Nephron progenitor cell (in vitro differentiated cells): Measurements from ENCODE around the gene COL12A1.

ENCODE experiments used
- DNase-seq: peaks from one replicate; pipeline ENCODE4 v3.0.0; 2021
- H3K27ac Mint-ChIP-seq: 2 replicates; pipeline ENCODE4 v1.8.0; 2021; ENCODE audit warnings: mild to moderate bottlenecking, moderate library complexity, mixed read lengths
- H3K27me3 Mint-ChIP-seq: 2 replicates; pipeline ENCODE4 v1.8.0; 2021; ENCODE audit warnings: mild to moderate bottlenecking, low read depth, mixed read lengths; ENCODE audit not compliant: poor library complexity
- H3K36me3 Mint-ChIP-seq: 2 replicates; pipeline ENCODE4 v1.8.0; 2021; ENCODE audit warnings: low read depth, mixed read lengths
- H3K4me1 Mint-ChIP-seq: 2 replicates; pipeline ENCODE4 v1.8.0; 2021; ENCODE audit warnings: mixed read lengths
- H3K4me3 Mint-ChIP-seq: 2 replicates; pipeline ENCODE4 v1.8.0; 2021; ENCODE audit warnings: mild to moderate bottlenecking, moderate library complexity, mixed read lengths
- H3K9me3 Mint-ChIP-seq: 2 replicates; pipeline ENCODE4 v1.8.0; 2021; ENCODE audit warnings: mild to moderate bottlenecking, moderate library complexity, mixed read lengths
- CTCF ChIP-seq: fragments of 200-600 bp; sonication (generic); IDR thresholded peaks from 2 replicates; pipeline ENCODE4 v1.5.0; 2021; ENCODE audit warnings: antibody characterized with exemption

The COL12A1 gene

GRCh38 chr6:75089151-75089897, 116.5 kb downstream of the COL12A1 start:
- Mint-ChIP-seq H3K36me3 (no peaks in the 10 kb centered on the region), H3K9me3 (no peaks in the 10 kb centered on the region), H3K27ac (no peak overlapping the region), H3K27me3 (peaks cover 26% of the 10 kb centered on the region), H3K4me1 (peaks cover 12% of the 10 kb centered on the region), H3K4me3 (no peak overlapping the region)
- TF ChIP-seq CTCF: no peak
- DNase-seq: no peak

- Mint-ChIP-seq H3K36me3 (no peaks in the 10 kb centered on the region), H3K4me3 (no peak overlapping the region), H3K9me3 (no peaks in the 10 kb centered on the region), H3K4me1 (peaks cover 13% of the 10 kb centered on the region), H3K27ac (no peak overlapping the region), H3K27me3 (peaks cover 35% of the 10 kb centered on the region)
- no peak for DNase-seq
- TF ChIP-seq CTCF: no peak
Measured at GRCh38 chr6:75085931-75086635, 119.8 kb downstream of the COL12A1 start.

GRCh38 chr6:75084872-75085381, 120.9 kb downstream of the COL12A1 start:
- no peak overlapping the region for H3K27ac Mint-ChIP-seq

GRCh38 chr6:75084018-75084417, 121.8 kb downstream of the COL12A1 start:
- Mint-ChIP-seq H3K9me3 (no peaks in the 10 kb centered on the region), H3K27ac (no peak overlapping the region), H3K36me3 (no peaks in the 10 kb centered on the region), H3K4me1 (peaks cover 13% of the 10 kb centered on the region), H3K4me3 (no peak overlapping the region), H3K27me3 (peaks cover 35% of the 10 kb centered on the region)
- TF ChIP-seq CTCF: no peak
- DNase-seq: no peak

More at GRCh38 chr6:75084872-75085381, 120.9 kb downstream of the COL12A1 start:
- Mint-ChIP-seq H3K4me1 (peaks cover 13% of the 10 kb centered on the region), H3K27me3 (peaks cover 35% of the 10 kb centered on the region), H3K4me3 (peak overlapping the region; percentile 78), H3K9me3 (no peaks in the 10 kb centered on the region), H3K36me3 (no peaks in the 10 kb centered on the region)
- TF ChIP-seq CTCF: no peak
- peak; percentile 68 for DNase-seq

- Mint-ChIP-seq H3K4me3 (no peak overlapping the region), H3K27me3 (peaks cover 25% of the 10 kb centered on the region), H3K36me3 (no peaks in the 10 kb centered on the region), H3K27ac (no peak overlapping the region), H3K9me3 (no peaks in the 10 kb centered on the region), H3K4me1 (peaks cover 13% of the 10 kb centered on the region)
- DNase-seq: no peak
- no peak for TF ChIP-seq CTCF
Measured at GRCh38 chr6:75081921-75082320, 123.9 kb downstream of the COL12A1 start.
